Measurements from ENCODE around the gene TNS2.
"Not testable (repeated sequence)": the region's sequence is repeated elsewhere in the genome, so short reads cannot be mapped to it uniquely, and the experiment has no call there.

Gene TNS2

DNA sequence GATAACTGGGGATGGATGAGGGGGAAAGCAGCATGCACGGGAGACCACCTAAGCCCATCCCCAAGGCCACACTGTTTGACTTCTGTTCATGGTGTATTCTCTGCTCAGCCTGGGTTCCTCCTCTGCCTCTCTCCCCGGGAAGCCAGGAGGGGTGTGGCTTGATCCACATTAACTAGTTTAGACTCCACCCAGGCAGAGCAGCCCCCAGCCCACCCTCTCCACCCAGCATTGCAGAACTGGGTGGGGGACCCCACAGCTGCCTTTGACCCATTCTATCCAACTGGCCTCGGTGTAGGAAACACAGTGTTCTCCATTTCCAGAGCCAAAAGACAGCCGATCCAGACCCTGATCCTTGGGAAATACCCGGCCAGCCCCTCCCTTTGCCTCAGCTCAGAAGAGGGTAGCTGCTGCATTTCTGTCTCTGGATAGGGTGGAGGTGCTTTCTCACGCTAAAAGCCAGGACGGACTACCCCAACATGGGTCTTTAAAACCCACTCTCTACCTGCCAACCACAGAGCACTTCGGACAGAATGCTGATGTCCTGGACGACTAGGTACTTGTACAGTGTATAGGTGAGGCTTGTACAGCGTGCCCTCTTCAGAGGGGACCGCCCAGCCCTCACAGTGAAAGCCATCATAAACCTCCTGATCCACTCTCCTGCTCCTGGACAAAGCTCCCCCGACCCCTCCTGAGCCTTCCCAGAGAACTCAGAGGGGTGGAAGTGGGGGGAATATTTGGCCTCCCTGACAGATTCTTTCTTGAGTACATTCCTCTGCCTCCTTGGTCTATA, 20.0 kb downstream of the TNS2 start:
- DNase-seq, result no peak

DNA sequence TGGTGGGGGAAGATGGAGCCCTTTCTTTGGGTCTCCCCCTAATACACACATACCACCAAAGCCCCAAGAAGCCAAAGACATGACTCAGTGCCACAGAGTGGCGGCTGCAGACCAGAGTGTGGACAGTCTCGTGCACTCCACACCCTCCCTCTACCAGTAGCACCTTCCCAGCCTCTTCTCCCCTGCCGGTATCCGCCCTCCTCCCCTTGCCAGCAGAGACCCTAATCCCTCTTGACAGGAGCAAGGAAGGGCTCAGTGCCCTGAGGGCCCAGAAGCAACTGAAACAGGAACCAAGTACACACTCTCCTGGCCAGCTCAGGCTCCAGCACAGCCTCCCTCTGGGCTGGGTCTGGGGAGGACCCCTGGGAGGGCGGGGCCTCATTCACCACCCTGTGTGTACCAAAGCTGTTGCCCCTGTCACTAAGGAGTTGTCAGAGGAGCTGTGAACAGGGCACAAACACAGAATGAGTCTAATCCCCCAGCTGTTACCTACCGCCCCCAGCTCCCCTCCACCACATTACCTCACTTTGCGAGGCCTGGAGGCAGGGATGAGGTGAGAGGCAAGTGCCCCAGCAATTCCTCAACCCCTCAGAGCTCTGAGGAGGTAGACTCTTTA, 21.1 kb downstream of the TNS2 start:
- DNase-seq, result peak; percentile 87

DNA sequence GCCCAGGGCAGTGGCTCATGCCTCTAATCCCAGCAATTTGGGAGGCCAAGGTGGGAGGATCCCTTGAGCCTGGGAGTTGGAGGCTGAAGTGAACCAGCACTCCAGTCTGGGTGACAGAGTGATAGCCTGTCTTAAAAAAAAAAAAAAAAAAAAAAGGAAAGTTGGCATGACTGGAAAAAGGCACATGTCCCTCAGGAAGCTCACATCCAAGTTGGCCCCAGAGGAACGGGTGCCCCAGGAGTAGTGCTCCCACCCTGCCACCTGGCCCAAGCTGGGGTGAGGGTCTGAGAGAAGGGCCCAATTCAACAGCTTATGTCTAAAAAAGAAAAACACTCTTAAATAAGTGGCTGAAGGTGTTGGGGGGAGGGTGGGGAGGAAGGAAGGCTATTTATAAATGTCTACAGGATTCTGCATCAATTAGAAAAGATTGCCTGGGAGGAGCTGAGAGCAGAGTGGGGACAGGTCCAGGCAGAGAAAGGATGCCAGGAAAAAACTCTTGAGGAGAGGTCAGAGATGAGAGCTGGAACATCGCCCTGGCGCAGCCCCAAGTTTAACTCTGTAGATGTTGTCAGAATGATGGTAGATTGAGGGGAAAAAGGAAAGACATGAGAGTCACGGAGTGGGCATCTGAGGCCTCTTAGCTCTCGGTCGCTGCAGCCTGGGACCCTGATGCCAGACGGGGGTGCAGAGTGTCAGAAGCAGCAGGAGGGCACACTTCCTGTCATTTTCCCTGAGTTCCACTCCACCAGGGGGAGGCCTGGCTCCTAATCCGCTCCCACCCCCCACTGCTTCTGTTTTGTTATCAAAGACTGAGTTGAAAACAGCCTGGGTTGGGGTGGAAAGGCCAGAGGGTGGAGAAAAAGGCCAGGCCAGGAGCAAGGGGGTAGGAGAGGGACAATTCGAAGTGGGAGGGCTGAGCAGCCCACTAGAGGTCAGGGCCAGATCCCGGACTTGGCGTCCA, 22.0 kb downstream of the TNS2 start:
- peak; percentile 39 for DNase-seq

DNA sequence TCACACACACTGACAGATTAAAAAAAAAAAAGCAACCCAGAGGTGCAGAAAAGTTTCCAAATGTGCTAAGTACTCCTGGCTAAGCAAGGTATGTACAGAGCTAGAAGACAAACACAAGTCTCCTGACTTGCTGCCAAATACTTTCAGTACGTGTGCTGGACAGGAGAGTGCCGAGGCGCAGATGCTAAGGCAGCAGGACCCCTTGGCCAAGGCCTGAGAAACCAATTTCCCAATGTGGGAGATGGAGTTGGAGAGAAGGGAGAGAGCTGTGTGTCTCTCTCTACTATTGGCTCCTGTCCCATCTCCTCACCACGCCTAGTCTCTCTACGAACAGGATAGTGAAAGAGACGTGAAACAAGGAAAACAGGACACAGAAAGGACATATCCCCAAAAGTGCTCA, 24.0 kb downstream of the TNS2 start:
- DNase-seq, result no peak

DNA sequence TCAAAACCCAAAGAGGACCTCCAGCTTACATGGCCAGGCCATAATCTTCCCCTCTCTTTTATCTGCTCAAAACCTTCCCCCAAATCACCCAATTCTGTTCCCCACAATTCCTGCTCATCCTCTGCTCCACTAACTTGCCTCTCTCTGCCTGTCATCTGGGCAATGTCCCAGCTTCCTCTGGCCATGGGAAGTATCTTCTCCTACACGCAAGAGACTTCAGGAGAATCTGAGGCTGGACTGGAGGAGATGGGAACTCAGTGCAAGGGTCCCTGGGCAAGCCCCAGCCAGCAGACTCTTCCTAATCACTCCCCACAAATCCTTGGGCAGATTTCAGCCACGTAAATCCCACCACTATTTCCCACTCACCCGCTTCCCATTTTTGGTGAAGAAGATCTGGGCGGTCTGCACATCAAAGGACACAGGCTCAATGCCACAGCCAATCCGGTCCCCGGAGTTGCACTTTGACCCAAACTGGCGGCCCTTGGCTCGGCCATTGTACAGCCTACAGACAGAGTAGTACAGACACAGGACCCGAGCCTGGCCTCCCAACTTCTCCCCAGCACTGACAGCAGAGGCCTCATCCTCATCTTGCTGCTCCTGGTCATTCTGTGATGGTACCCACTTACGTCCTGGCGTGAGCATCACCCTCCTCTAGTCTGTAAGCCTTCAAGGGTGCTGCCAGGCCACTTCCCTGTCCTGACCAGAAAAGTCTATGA, 24.6 kb downstream of the TNS2 start:
- DNase-seq, result no peak

DNA sequence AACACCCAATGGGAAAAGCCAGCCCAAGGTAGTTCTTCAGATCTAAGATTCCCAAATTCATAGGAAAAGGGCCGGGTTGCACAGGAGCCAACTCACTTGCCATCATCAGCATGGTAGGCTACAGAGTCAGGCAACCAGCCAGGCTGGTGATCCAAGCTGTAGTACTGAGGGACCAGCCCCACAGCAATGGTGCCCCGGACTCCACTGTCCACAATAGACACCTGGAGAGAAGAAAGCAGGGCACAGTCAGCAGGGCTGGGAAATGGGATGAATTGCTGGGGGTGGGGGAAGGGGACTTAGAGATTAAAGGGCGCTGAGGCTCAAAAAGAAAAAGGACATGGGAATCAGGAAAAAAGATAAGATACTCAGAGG, 25.1 kb downstream of the TNS2 start:
- DNase-seq, result no peak

DNA sequence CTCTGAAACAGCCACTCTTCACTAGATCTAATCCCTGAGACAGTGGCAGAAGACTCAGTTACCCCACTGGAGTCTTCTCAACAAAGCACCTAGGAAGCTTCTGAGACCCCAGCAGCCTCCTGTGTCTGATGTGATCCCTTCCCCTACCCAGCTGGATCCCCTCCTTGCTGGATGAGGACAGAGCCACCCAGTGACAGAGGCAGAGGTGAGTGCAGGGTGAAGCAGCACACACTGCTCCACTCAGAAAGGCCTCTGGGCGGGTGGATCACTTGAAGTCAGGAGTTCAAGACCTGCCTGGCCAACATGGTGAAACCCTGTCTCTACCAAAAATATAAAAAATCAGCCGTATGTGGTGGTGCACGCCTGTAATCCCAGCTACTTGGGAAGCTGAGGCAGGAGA, 26.6 kb downstream of the TNS2 start:
- DNase-seq, result no peak

DNA sequence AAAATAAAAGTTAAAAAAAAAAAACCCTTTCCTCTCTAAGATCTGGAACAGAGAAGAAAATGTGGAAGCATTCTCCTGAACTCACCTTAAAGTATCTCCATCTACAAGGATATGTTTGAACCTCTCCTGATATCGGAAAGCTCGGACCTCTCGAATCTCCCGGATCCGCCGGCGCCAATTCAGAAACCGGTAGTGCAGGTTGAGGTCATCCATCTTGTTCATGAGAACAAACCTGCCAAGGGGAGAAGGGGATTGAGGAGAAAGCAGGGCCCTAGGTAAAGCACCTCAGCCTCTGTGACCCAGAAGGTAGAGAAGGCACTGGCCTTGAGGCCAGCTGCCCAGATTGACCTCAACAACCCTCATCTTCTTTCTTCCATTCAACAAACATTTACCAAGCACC, 27.2 kb downstream of the TNS2 start:
- no peak for DNase-seq

DNA sequence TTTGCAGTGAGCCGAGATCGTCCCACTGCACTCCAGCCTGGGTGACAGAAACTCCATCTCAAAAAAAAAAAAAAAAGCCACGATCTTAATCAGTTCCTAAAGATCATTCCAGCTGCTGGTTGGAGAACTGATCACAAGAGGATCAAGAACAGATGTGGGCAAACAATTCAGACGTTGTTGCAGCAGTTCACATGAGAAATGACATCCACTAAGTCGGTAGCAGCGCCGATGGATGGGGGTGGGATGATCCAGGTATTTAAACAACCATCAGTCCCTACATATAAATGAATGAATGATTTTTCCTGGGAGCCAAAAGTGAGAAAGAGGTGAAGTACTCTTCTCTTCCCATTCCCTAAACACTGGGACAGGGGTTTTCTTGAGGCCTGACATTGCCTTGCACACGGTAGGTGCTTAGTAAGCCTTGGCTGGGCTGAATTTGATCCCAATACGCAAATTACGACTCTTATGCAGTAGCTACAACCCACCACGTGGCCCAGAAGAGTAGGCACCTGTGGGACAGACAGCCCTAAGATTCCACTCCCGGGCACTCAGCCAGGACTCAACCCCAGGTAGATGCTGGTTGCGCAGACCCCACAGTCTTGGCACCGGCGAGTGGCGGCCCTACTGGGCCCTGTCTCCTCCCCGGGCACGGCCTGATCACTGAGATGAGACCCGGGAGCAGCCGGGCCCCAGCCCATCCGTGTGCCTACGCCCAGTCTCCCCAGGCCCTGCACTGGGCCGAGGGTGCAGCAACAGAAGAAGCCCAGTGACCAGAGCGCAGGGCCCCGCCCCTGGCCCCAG, 28.8 kb downstream of the TNS2 start:
- peak; percentile 67 for DNase-seq

DNA sequence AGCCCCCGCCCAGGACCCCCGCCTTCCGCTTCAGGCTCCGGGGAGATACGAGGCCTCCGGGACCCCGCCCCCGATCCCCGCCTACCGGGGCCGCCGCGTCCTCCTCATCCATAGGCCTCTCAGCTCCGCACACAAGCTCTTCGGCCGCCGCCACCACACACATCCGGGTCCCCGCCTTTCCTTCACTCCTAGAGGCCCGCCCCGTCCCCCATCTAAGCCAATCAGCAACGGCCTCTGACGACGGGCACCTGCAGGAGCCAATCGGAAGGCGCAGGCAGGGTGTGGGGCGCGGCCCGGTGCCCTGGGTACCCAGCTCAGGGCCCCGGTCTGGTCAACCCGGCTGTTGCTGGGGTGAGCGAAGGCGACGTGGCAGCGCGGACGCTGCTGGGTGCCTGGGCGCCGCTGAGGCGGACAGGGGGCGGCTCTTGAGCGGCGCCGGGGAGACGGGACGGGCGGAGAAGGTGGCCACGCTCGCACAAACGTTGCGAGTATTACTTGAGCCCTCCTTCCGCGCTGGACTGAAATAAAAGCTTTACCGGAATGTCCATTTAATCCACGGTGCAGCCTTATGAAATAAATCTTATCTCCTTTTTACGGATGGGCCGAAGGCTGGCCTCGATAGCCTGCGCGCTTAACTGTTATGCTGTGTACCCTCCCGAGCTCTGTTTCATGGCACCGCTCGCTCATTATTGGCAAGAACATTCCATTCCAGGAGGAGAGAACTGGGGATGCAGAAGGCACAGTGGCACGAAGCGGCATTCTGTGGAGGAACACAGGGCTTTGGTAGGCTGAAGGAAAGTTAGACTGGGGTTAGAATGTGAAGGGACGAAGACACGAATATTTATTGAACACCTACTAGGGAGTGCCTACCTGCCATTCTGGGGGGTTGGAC, 29.6 kb downstream of the TNS2 start, which contains the start of gene SPRYD3:
Gene SPRYD3 (minus strand): TSS at position 165 of the 892 bp plus-strand sequence. CDS start 57 bp downstream, at position 108.
- peak; percentile 99 for DNase-seq

DNA sequence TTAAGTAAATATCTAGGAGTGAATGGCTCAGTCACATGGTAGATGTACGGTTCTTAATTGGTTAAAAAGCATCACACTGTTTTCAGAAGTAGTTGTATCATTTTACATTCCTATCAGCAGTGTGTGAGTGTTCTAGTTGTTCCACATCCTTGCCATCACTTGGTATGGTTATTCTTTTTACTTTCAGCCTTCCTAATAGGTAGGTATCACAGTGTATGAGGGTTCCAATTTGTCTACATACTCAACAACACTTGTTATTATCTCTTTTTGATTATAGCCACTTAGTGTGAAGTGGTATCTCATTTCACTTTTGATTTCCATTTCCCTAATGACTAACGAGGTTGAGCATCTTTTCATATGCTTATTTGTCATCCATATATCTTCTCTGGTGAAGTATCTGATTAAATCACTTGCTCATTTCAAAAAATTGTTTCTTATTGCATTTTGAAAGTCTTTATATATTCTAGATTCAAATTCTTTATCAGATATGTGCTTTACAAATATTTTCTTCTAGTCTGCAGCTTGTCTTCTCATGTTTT, 32.8 kb downstream of the TNS2 start:
- DNase-seq, result no peak

DNA sequence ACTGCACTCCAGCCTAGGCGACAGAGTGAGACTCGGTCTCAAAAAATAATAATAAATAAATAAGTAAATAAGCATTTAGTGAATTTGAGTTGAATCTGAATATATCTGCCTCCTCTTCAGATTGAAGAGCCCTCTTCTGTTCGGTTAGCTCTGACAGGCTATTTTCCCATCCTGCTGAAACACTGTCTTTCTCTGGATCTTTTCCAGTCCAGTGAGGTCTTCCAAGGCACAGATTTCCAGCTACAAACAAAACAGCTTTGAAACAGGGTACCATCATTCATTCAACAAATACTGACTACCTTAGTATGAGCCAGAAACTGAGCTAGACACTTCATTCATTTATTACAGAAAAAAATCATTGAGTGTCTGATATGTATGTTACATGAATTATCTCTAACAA, 36.5 kb downstream of the TNS2 start:
- DNase-seq, result no peak

DNA sequence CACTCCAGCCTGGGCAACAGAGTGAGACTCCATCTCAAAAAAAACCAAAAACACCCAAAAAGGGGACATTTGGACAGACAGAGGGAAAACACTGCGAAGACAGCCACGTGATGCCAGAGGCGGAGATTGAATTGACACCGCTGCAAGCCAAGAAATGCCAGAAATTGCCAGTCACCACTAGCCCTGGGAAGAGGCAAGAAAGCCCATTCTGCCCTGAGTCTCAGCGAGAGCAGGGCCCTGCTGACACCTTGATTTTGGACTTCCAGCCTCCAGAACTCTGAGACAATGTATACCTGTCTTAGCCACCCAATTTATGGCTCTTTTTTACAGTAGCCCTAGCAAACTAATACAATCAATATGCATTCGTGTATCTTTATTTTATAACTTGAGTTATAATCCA, 40.2 kb downstream of the TNS2 start:
- DNase-seq, result no peak

DNA sequence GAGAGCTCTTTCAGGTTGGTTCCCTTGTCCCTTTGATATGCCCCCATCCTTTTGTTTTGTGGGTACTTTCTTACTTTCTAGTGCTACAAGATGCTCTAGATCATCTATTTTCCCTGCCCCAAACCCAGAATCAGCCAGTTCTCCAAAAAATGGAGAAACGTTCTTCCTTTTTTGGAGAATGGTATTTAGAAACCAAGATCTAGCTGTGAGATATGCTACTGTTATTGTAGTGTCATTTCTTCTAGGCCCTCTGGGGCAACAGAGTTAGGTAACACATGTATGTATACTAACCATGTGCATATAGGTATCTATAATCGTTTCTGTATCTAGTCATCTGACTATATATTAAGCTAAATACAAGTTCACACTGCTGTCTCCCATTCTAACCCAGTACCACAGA, 40.7 kb downstream of the TNS2 start:
- DNase-seq, result no peak

DNA sequence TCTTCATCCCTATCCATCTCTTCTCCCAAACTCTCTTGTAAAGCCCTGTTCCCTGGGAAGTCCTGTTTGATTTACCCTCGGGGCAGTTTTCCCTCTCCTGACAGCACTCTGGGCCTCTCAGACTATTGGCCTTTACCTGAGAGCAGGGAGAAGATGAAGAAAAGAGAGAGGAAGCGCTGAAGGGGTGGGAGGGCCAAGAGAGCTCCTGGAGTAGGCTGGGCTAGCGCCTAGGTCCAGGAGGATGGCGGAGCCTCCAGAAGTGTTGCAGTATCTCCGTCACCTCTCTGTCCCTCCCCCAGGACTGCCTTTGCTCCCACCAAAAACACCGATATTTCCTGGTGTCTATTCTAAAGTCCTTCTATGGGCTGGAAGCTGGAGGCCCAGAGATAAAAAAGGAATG, 41.9 kb downstream of the TNS2 start:
- no peak for DNase-seq

DNA sequence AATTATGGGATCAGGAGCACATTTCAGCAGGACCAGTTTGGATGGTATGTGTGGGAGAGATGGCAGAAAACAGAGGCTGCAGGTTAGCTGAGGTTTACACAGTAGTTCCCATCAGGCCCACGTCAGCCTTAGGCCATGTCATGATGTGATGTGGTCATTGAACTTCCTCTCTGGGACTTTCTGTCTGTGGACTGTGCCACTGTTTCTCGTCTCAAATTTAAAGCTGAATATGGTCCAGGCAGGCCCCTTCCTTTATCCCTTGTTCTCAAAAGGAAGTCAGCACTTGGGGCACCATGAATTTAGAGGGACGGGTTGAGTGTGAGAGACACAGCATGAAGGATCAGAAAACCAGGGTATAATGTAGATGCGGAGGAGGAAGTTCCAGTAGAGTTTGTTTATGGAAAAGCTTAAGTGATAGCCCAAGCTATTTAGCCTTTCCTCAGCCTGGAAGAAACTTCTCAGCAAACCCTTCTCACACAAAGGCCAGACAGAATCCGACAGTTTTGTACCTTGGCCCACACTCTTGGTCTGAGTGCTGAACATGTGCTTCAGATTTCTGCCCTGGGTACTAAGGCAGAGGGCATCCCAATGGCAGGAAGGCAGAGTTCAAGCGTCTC, 44.0 kb downstream of the TNS2 start:
- DNase-seq, result no peak

DNA sequence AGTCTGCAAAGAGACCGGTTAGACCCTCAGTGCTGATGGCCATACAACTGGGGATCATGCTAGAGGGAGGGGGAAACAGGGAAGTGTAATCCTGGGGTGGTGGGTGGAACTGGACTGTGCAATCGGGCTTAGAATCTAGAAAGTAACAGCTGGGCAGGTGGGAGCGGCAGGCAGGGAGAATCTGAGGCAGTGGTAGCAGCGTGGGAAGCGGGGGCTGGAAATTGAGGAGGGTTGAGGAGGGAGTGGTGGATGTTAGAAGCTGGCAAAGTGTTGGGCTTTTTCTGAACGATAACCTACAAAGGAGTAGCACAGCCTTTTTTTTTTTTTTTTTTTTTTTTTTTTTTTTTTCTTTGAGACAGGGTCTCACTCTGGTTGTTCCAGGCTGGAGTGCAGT, 44.5 kb downstream of the TNS2 start:
- DNase-seq, result no peak

DNA sequence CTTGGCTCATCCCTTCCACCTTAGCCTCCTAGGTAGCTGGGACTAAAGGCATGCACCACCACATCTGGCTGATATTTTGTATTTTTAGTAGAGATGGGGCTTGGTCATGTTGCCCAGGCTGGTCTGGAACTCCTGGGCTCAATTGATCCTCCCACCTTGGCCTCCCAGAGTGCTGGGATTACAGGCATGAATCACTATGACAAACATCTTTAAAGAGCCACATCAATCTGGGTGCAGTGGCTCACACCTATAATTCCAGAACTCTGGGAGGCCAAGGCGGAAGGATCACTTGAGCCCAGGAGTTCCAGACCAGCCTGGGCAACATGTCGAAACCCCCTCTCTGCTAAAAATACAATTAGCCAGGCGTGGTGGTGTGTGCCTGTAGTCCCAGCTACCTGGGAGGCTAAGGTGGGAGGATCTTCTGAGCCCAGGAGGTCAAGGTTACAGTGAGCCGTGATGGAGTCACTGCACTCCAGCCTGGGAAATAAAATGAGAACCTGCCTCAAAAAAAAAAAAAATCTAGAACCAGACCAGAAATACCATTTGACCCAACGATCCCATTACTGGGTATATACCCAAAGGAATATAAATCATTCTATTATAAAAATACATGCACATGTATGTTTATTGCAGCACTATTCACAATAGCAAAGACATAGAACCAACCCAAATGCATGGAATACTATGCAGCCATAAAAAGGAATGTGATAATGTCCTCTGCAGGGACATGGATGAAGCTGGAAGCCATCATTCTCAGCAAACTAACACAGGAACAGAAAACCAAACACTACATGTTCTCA, 45.1 kb downstream of the TNS2 start:
- not testable (repeated sequence) for DNase-seq

DNA sequence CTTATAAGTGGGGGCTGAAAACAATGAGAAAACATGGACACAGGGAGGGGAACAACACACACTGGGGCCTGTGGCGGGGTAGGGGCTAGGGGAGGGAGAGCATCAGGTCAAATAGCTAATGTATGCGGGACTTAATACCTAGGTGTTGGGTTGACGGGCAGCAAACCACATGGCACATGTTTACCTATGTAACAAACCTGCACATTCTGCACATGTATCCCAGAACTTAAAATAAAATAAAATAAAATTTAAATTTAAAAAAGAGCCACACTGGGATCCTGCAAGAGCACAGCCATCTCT, 45.7 kb downstream of the TNS2 start:
- not testable (repeated sequence) for DNase-seq
